Medulla oblongata (tissue), 1 donor: ENCODE data around the gene PDPN.

ENCODE experiments used
- DNase-seq: peaks from one replicate; pipeline ENCODE4 v3.0.0-alpha.2; 2015; ENCODE audit errors: extremely low spot score

The PDPN gene

GRCh38 chr1:13577846-13578245, 5.8 kb upstream of the PDPN start:
- DNase-seq, result no peak

- no peak for DNase-seq
Observed at GRCh38 chr1:13581446-13581845, 2.2 kb upstream of the PDPN start.

- DNase-seq, result no peak
Observed at GRCh38 chr1:13582713-13583443, 754 bp upstream of the PDPN start.

DNA sequence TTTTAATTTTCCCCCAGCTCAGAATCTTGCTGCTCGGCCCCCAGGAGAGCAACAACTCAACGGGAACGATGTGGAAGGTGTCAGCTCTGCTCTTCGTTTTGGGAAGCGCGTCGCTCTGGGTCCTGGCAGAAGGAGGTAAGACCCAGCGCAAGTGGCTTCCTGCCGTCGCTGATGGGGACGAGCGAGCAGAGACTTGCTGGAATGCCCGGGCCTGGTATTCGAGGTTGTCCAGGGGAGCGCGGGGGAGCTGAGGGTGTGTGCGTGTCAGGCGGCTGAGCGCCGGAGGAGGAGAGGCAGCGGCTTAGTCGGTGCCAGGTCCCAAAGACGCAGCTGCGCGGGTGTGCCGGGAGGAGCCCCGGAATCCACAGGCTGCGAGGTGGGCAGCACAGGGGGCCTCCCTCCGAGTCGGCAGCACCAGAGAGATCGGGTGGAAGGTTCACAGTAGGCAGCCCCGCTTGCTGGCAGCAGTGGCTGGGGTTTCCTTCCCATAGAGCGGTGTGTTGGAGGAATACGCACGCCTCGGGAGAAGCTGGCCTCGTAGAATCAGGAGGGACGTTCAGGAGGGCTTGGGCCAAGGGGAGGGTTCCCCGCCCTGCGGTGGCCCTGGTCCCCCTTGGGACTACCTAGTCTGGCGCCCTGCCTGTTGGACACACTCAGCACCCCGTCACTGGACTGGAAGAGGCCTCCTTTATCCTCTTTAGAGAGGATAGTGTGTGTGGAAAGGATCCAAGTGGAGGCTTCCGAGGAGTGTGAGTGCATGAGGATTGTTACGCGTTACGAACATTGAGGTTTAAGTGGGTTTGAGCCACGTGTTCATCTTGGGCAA, 547 bp downstream of the PDPN start:
- DNase-seq, result peak; percentile 60

- DNase-seq, result peak; percentile 71
Observed at GRCh38 chr1:13584876-13585611, 1.4 kb downstream of the PDPN start.

- no peak for DNase-seq
Observed at GRCh38 chr1:13585612-13585991, 2.0 kb downstream of the PDPN start.

DNA sequence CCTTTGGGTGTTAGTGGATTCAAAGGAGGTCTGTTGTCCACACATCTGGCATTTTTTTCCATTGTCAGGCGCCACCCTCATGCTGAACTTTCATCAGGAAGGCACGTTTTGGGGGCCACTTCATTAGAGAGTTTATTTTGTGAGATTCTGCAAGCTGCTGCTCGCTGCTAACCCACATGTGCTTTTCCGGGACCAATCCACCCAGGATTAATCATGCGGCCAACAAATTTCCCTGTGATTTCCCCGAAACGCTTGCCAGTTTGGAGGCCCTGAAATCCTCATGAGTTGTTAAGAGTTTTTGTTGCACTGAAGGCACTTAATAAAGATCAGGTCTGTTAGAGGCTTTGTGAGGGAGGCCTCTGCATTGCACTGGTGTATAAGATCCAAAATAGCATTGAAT, 2.4 kb downstream of the PDPN start:
- peak; percentile 68 for DNase-seq

GRCh38 chr1:13587256-13588030, 3.8 kb downstream of the PDPN start:
- no peak for DNase-seq

GRCh38 chr1:13588946-13589796, 5.5 kb downstream of the PDPN start:
- DNase-seq, result no peak

DNA sequence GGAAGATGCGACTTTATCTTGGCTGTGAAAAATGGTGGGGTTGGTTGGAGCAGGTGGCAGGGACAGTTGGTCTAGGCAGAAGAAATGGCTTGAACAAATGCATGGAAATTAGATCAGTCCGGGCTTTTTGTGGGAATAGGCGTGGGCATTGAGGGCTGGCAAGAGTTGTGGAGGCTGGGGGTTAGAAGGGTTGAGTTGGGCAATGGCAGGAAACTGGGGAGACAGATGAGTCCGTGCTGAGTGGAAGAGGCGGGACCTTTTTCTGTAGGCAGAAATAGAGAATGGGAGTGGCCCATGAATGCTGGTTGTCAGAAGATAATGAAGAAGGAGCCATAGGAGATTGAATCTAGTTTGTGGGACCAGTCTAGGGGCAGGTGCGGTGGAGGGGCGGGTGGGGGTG, 6.9 kb downstream of the PDPN start:
- DNase-seq, result peak; percentile 19

DNA sequence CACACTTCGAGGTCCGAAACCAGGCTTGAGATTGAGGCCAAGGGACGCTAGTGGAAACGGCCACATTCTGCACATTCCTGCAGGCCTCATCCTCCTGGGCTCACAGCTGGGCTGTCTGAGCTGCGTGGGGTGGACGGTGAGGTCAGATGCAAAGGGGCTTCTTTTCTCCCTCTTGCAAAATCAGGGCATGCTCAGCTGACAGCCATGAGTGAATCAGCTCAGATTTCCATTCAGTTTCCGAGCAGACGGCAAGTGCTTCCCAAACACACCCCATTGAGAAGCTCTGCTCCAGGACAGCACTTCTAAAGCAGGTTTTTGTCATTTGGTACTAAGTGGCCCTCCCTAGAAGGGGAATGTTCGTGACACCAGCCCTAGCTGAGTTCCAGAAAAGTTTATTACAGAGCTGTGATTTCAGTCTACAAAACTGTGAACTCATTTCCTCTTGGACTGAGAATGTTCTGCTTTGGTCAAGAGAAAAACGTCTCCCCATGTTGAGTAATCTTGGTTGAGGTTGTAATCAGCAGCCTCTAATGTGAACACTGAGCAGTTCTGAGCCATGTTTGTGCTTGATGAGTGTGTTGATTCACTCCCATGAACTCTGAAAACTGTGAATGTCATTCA, 10.0 kb downstream of the PDPN start:
- DNase-seq, result peak; percentile 69

- no peak for DNase-seq
Observed at GRCh38 chr1:13595411-13595810, 11.8 kb downstream of the PDPN start.

GRCh38 chr1:13597166-13597565, 13.5 kb downstream of the PDPN start:
- DNase-seq, result no peak

GRCh38 chr1:13600762-13601453, 17.3 kb downstream of the PDPN start:
- no peak for DNase-seq

- DNase-seq, result no peak
Observed at GRCh38 chr1:13604176-13604575, 20.5 kb downstream of the PDPN start.

- no peak for DNase-seq
Observed at GRCh38 chr1:13604721-13605120, 21.1 kb downstream of the PDPN start.

DNA sequence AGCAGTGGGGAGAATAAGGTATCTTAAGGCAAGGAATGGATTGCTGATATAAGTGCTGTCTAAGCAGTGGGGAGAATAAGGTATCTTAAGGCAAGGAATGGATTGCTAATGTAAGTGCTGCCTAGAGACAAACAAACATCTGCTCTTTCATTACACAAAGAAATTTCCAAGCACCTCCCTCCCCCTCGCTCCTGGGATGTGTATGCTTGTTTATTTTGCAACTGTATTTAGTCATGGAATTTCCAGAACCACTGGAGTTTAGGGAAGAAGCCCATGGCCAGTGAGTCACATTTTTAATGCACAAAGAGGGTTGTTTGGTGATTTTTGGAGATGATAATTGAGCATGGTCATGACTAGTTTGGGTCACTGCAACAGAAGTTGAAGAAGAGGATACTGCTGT, 21.5 kb downstream of the PDPN start:
- DNase-seq, result no peak

DNA sequence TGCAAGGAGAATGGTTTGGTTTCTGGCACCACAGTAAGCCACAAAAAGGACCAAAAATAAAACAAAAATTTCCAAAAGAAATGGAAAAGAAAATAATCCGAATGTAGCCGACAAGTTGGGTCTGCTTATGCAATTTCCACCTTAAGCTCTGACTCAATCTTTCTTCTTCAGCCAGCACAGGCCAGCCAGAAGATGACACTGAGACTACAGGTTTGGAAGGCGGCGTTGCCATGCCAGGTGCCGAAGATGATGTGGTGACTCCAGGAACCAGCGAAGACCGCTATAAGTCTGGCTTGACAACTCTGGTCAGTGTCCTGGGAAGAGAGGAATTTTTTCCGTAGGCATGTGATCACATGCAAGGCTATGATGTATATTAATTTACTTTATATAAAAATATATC, 23.4 kb downstream of the PDPN start:
- DNase-seq, result no peak

DNA sequence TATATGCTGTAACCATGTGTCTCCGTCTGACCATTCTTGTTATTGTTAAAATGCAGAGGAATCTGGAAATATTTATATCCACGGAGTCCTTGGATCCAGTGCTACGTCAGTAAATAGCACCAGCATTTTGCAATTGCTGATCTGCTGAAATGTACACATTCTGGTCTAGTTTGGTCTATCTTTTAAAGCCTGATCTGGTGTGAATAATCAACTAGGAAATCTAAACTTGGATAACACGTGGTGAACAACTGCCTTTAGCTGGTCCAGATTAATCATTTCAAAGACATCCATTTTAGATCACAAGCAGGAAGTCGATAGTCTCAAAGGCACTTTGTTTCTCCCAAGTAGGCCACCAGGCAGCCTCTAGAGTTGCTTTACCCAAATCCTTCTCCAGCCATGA, 32.6 kb downstream of the PDPN start:
- no peak for DNase-seq

- no peak for DNase-seq
Observed at GRCh38 chr1:13617108-13617507, 33.5 kb downstream of the PDPN start.
